Gastrocnemius medialis (tissue), 4 donors: ENCODE measurements around the gene PLXNB3.
"Not testable (repeated sequence)": the region's sequence is repeated elsewhere in the genome, so short reads cannot be mapped to it uniquely, and the experiment has no call there.

Source experiments
- POLR2A ChIP-seq, 2 donors: fragments of 450-650 bp; IDR thresholded peaks; one replicate each; pipeline ENCODE4 v1.6.1; 2017; ENCODE audit warnings: antibody characterized with exemption in 2 of 2, mild to moderate bottlenecking in 2 of 2, moderate library complexity in 2 of 2
- TF ChIP-seq, protein P1 (sequence below), 5 experiments: fragments of 450-650 bp in 3 of 5; fragments of 200-600 bp in 2 of 5; sonication (generic) in 2 of 5; IDR thresholded peaks in 4 of 5; conservative IDR thresholded peaks in 1 of 5; 1 replicate in 4 of 5; 2 replicates in 1 of 5; pipeline ENCODE4 v1.5.1; 2016 to 2019; ENCODE audit warnings: antibody characterized with exemption in 5 of 5, mild to moderate bottlenecking in 3 of 5, moderate library complexity in 3 of 5

DNA sequence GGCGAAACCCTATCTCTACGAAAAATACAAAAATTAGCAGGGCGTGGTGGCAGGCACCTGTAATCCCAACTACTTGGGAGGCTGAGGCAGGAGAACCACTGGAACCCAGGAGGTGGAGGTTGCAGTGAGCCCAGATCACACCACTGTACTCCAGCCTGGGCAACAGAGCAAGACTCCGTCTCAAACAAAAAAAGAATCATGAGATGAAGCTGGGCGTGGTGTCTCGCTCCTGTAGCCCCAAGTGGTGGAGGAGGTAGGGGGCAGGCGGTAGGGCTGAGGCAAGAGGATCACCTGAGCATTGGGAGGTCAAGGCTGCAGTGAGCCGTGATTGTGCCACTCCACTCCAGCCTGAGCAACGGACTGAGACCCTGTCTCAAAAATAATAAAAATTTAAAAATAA, 54.0 kb downstream of the PLXNB3 start:
- not testable (repeated sequence) for TF ChIP-seq POLR2A (IDR thresholded peaks at IDR 0.05)
- TF ChIP-seq, protein P1, sequence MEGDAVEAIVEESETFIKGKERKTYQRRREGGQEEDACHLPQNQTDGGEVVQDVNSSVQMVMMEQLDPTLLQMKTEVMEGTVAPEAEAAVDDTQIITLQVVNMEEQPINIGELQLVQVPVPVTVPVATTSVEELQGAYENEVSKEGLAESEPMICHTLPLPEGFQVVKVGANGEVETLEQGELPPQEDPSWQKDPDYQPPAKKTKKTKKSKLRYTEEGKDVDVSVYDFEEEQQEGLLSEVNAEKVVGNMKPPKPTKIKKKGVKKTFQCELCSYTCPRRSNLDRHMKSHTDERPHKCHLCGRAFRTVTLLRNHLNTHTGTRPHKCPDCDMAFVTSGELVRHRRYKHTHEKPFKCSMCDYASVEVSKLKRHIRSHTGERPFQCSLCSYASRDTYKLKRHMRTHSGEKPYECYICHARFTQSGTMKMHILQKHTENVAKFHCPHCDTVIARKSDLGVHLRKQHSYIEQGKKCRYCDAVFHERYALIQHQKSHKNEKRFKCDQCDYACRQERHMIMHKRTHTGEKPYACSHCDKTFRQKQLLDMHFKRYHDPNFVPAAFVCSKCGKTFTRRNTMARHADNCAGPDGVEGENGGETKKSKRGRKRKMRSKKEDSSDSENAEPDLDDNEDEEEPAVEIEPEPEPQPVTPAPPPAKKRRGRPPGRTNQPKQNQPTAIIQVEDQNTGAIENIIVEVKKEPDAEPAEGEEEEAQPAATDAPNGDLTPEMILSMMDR (IDR thresholded peaks at IDR 0.05 in 4 of 5, conservative IDR thresholded peaks at IDR 0.05 in 1 of 5): not testable (repeated sequence)
